Measurements from ENCODE around the gene EBI3. TPM values are rescaled to one million over a fixed set of nuclear protein-coding genes. Genes with fewer than 3 reads are reported as not detected.

Gene EBI3
- 0.80 TPM for polyA plus RNA-seq (2013, experiment 1 of 2)
- polyA plus RNA-seq (2013, experiment 2 of 2) = 1.5 TPM

- H3K9me3 ChIP-seq (ENCODE audit: insufficient read depth, low read depth, low read length) = no peaks in the 10 kb centered on the region
- peaks cover 4% of the 10 kb centered on the region; the same call in 1 of the 2 replicates for H3K4me1 ChIP-seq (ENCODE audit: insufficient read depth, low read length)
- peaks cover 14% of the 10 kb centered on the region for H3K27me3 ChIP-seq (ENCODE audit: insufficient read depth, low read length)
- 0 out of 2 replicates have a peak within 1 kb of the TSS, but pooled peaks have one; percentile 3 for H3K9ac ChIP-seq (ENCODE audit: low read depth, low read length)
- peak within 1 kb of the TSS; percentile 20; the same call in 1 of the 2 replicates for H3K4me3 ChIP-seq (ENCODE audit: low read length)
- no peak within 1 kb of the TSS for H3K27ac ChIP-seq (ENCODE audit: low read depth, low read length)
- 33% methylated on average over 19 of the region's 19 CpGs for WGBS
- H3K36me3 ChIP-seq (ENCODE audit: insufficient read depth, low read length) = no peaks in the 10 kb centered on the region
Measured at GRCh38 chr19:4229179-4229931, at the start of gene EBI3. Gene EBI3 (plus strand): TSS chr19:4229523. CDS start chr19:4229551, 28 bp downstream.

GRCh38 chr19:4181053-4181508, 48.2 kb upstream of the EBI3 start:
- H3K4me3 ChIP-seq (ENCODE audit: low read length) = peak overlapping the region; percentile 95
- H3K4me1 ChIP-seq (ENCODE audit: insufficient read depth, low read length) = no peaks in the 10 kb centered on the region
- H3K9me3 ChIP-seq (ENCODE audit: insufficient read depth, low read depth, low read length) = no peaks in the 10 kb centered on the region
- no peaks in the 10 kb centered on the region for H3K27me3 ChIP-seq (ENCODE audit: insufficient read depth, low read length)
- no peaks in the 10 kb centered on the region for H3K36me3 ChIP-seq (ENCODE audit: insufficient read depth, low read length)
- no peak overlapping the region for H3K9ac ChIP-seq (ENCODE audit: low read depth, low read length)
- 81% methylated on average over 2 of the region's 2 CpGs for WGBS
- H3K27ac ChIP-seq (ENCODE audit: low read depth, low read length) = no peak overlapping the region

- Histone ChIP-seq H3K27me3 (ENCODE audit: insufficient read depth, low read length) (no peaks in the 10 kb centered on the region; the same call in 1 of the 2 replicates), H3K9ac (ENCODE audit: low read depth, low read length) (peak within 1 kb of the TSS; percentile 87), H3K9me3 (ENCODE audit: insufficient read depth, low read depth, low read length) (no peaks in the 10 kb centered on the region), H3K4me1 (ENCODE audit: insufficient read depth, low read length) (no peaks in the 10 kb centered on the region), H3K4me3 (ENCODE audit: low read length) (peak within 1 kb of the TSS; percentile 95), H3K36me3 (ENCODE audit: insufficient read depth, low read length) (no peaks in the 10 kb centered on the region), H3K27ac (ENCODE audit: low read depth, low read length) (peak within 1 kb of the TSS; percentile 59)
- under 1% methylated on average over 58 of the region's 58 CpGs for WGBS
Measured at GRCh38 chr19:4182084-4182810, 47.1 kb upstream of the EBI3 start, which contains the start of the genes ANKRD24 and SIRT6. Gene ANKRD24 (plus strand): TSS chr19:4182689. CDS start chr19:4186426, 3,737 bp downstream. Gene SIRT6 (minus strand): TSS chr19:4182563. CDS start chr19:4182539, 24 bp downstream.

GRCh38 chr19:4183967-4184717, 45.2 kb upstream of the EBI3 start:
- H3K27ac ChIP-seq (ENCODE audit: low read depth, low read length) = no peak overlapping the region
- H3K4me3 ChIP-seq (ENCODE audit: low read length) = no peak overlapping the region
- H3K27me3 ChIP-seq (ENCODE audit: insufficient read depth, low read length) = no peaks in the 10 kb centered on the region; the same call in 1 of the 2 replicates
- 56% methylated on average over 23 of the region's 23 CpGs for WGBS
- no peaks in the 10 kb centered on the region for H3K36me3 ChIP-seq (ENCODE audit: insufficient read depth, low read length)
- H3K9me3 ChIP-seq (ENCODE audit: insufficient read depth, low read depth, low read length) = no peaks in the 10 kb centered on the region
- no peak overlapping the region for H3K9ac ChIP-seq (ENCODE audit: low read depth, low read length)
- no peaks in the 10 kb centered on the region for H3K4me1 ChIP-seq (ENCODE audit: insufficient read depth, low read length)

- 88% methylated on average over 2 of the region's 2 CpGs for WGBS
- H3K9me3 ChIP-seq (ENCODE audit: insufficient read depth, low read depth, low read length) = no peaks in the 10 kb centered on the region
- H3K36me3 ChIP-seq (ENCODE audit: insufficient read depth, low read length) = no peaks in the 10 kb centered on the region
- H3K9ac ChIP-seq (ENCODE audit: low read depth, low read length) = no peak overlapping the region
- no peaks in the 10 kb centered on the region for H3K4me1 ChIP-seq (ENCODE audit: insufficient read depth, low read length)
- H3K4me3 ChIP-seq (ENCODE audit: low read length) = no peak overlapping the region
- H3K27ac ChIP-seq (ENCODE audit: low read depth, low read length) = no peak overlapping the region
- H3K27me3 ChIP-seq (ENCODE audit: insufficient read depth, low read length) = no peaks in the 10 kb centered on the region; the same call in 1 of the 2 replicates
Measured at GRCh38 chr19:4184718-4185352, 44.5 kb upstream of the EBI3 start.

- Histone ChIP-seq H3K9ac (ENCODE audit: low read depth, low read length) (no peak overlapping the region), H3K27me3 (ENCODE audit: insufficient read depth, low read length) (no peaks in the 10 kb centered on the region; the same call in 1 of the 2 replicates), H3K4me1 (ENCODE audit: insufficient read depth, low read length) (no peaks in the 10 kb centered on the region), H3K36me3 (ENCODE audit: insufficient read depth, low read length) (no peaks in the 10 kb centered on the region), H3K27ac (ENCODE audit: low read depth, low read length) (no peak overlapping the region), H3K9me3 (ENCODE audit: insufficient read depth, low read depth, low read length) (no peaks in the 10 kb centered on the region), H3K4me3 (ENCODE audit: low read length) (no peak overlapping the region)
- 88% methylated on average over 9 of the region's 9 CpGs for WGBS
Measured at GRCh38 chr19:4185413-4186086, 43.8 kb upstream of the EBI3 start.

GRCh38 chr19:4186087-4186993, 43.0 kb upstream of the EBI3 start:
- H3K36me3 ChIP-seq (ENCODE audit: insufficient read depth, low read length) = no peaks in the 10 kb centered on the region
- WGBS = 39% methylated on average over 21 of the region's 22 CpGs
- no peak overlapping the region for H3K27ac ChIP-seq (ENCODE audit: low read depth, low read length)
- H3K9ac ChIP-seq (ENCODE audit: low read depth, low read length) = no peak overlapping the region
- no peak overlapping the region for H3K4me3 ChIP-seq (ENCODE audit: low read length)
- no peaks in the 10 kb centered on the region for H3K9me3 ChIP-seq (ENCODE audit: insufficient read depth, low read depth, low read length)
- no peaks in the 10 kb centered on the region; the same call in 1 of the 2 replicates for H3K27me3 ChIP-seq (ENCODE audit: insufficient read depth, low read length)
- H3K4me1 ChIP-seq (ENCODE audit: insufficient read depth, low read length) = no peaks in the 10 kb centered on the region

- Histone ChIP-seq H3K27ac (ENCODE audit: low read depth, low read length) (no peak overlapping the region), H3K27me3 (ENCODE audit: insufficient read depth, low read length) (no peaks in the 10 kb centered on the region; the same call in 1 of the 2 replicates), H3K9me3 (ENCODE audit: insufficient read depth, low read depth, low read length) (no peaks in the 10 kb centered on the region), H3K36me3 (ENCODE audit: insufficient read depth, low read length) (no peaks in the 10 kb centered on the region), H3K4me3 (ENCODE audit: low read length) (no peak overlapping the region), H3K9ac (ENCODE audit: low read depth, low read length) (no peak overlapping the region), H3K4me1 (ENCODE audit: insufficient read depth, low read length) (no peaks in the 10 kb centered on the region)
- 92% methylated on average over 10 of the region's 10 CpGs for WGBS
Measured at GRCh38 chr19:4187313-4188122, 41.8 kb upstream of the EBI3 start.

- H3K27ac ChIP-seq (ENCODE audit: low read depth, low read length) = no peak overlapping the region
- H3K4me1 ChIP-seq (ENCODE audit: insufficient read depth, low read length) = no peaks in the 10 kb centered on the region
- no peaks in the 10 kb centered on the region for H3K36me3 ChIP-seq (ENCODE audit: insufficient read depth, low read length)
- H3K4me3 ChIP-seq (ENCODE audit: low read length) = no peak overlapping the region
- no peaks in the 10 kb centered on the region for H3K9me3 ChIP-seq (ENCODE audit: insufficient read depth, low read depth, low read length)
- no peak overlapping the region for H3K9ac ChIP-seq (ENCODE audit: low read depth, low read length)
- 83% methylated on average over 5 of the region's 5 CpGs for WGBS
- no peaks in the 10 kb centered on the region; the same call in 1 of the 2 replicates for H3K27me3 ChIP-seq (ENCODE audit: insufficient read depth, low read length)
Measured at GRCh38 chr19:4189641-4190040, 39.7 kb upstream of the EBI3 start.

Measured in HUES64 (cell line).